H1 (cell line): ENCODE data around the gene UBE3B. TPM values are rescaled to one million over a fixed set of nuclear protein-coding genes. Genes with fewer than 3 reads are reported as not detected.

Experiments
- E2F6 ChIP-seq: IDR thresholded peaks from 2 replicates; pipeline ENCODE4 v1.6.1; 2012; ENCODE audit warnings: inconsistent platforms
- GTF2F1 ChIP-seq: IDR thresholded peaks from 2 replicates; pipeline ENCODE4 v1.6.1; 2012; ENCODE audit warnings: low read depth, low read length, improper control_type of control experiment, borderline replicate concordance
- KDM4A ChIP-seq: IDR thresholded peaks from one replicate; pipeline ENCODE4 v1.7.1; 2012; ENCODE audit warnings: low read depth, mild to moderate bottlenecking, moderate library complexity, low read length, inconsistent platforms; ENCODE audit not compliant: severe bottlenecking
- SIN3A ChIP-seq, 2 experiments: IDR thresholded peaks in 1 of 2; conservative IDR thresholded peaks in 1 of 2; 2 replicates each; pipeline ENCODE4 v1.6.1; 2011 to 2012; ENCODE audit warnings: low read length in 2 of 2, improper control_type of control experiment in 1 of 2, low read depth in 1 of 2, mild to moderate bottlenecking in 1 of 2
- SP1 ChIP-seq: IDR thresholded peaks from 2 replicates; pipeline ENCODE4 v1.6.1; 2011; ENCODE audit warnings: low read depth, low read length
- SRF ChIP-seq: IDR thresholded peaks from 2 replicates; pipeline ENCODE4 v1.6.1; 2011; ENCODE audit warnings: mild to moderate bottlenecking, low read depth, low read length, moderate library complexity
- TCF12 ChIP-seq: IDR thresholded peaks from 2 replicates; pipeline ENCODE4 v1.6.1; 2011; ENCODE audit warnings: low read depth, mild to moderate bottlenecking, low read length
- polyA plus RNA-seq, 7 experiments: library from polyadenylated mRNA; depleted of rRNA in 3 of 7; stranded (reverse) in 5 of 7; unstranded in 2 of 7; fragments of >200 nt in 5 of 7; fragments of 200-250 nt in 2 of 7; gene quantifications; 1 replicate in 5 of 7; 2 replicates in 1 of 7; 4 replicates in 1 of 7; pipeline versions ENCODE4 v1.2.1 to v1.2.3, GENCODE V29; 2011 to 2013; ENCODE audit warnings: missing spikeins in 2 of 7, mixed read lengths in 2 of 7
- total RNA-seq: library from RNA; stranded (reverse); fragmentation: NEBNext Ultra II Directional; extraction: Animal tissue kit (Norgen Biotek cat#: 25700); gene quantifications from 2 replicates; pipeline ENCODE4 v1.2.1, GENCODE V29; 2021

Gene UBE3B
- total and polyA plus RNA-seq, 2 of the 8 experiments (the other 6 are each of a cell fraction or from before 2014, with no cell fraction given) = 14.0 to 21.1 TPM

- no peak for TF ChIP-seq SIN3A (conservative IDR thresholded peaks at IDR 0.05 in 1 of 2, IDR thresholded peaks at IDR 0.05 in 1 of 2; ENCODE audit: low read depth in 1 of 2, low read length in 2 of 2)
- TF ChIP-seq SRF = no peak
- TF ChIP-seq GTF2F1 = no peak
- TF ChIP-seq E2F6 = no peak
- TF ChIP-seq TCF12 = no peak
- TF ChIP-seq KDM4A = no peak
- no peak for TF ChIP-seq SP1
- TF ChIP-seq, all 59 proteins: peak for 0
Measured at GRCh38 chr12:109488051-109488665, 10.7 kb downstream of the UBE3B start (continued).
